HepG2 (cell line): ENCODE measurements around the gene NEK6. TPM values are rescaled to one million over a fixed set of nuclear protein-coding genes. Genes with fewer than 3 reads are reported as not detected.
"Not testable (repeated sequence)": the region's sequence is repeated elsewhere in the genome, so short reads cannot be mapped to it uniquely, and the experiment has no call there.

Experiments used
- ATAC-seq: fragments of 200-7000 bp; cut with Tn5 transposase; 3 replicates; pipeline ENCODE4 v1.9.1; 2020; ENCODE audit warnings: mild to moderate bottlenecking, moderate library complexity
- BruUV-seq: library from RNA; stranded (reverse); fragments of 400-500 nt; replicated peaks from 2 replicates; lab custom pipeline; 2021; lab: Mats Ljungman, UMichigan
- CTCF ChIA-PET: fragments of 300-600 bp; formaldehyde crosslinking; extraction: SDS; loops from one replicate; lab custom pipeline; 2021; ENCODE audit warnings: low total read pairs, inconsistent platforms, low intra/inter-chr PET ratio; lab: Yijun Ruan, JAX
- POLR2A ChIA-PET: fragments of 350-600 bp; sonication (Branson Sonifier 250); formaldehyde crosslinking; loops from one replicate; lab custom pipeline; 2020; ENCODE audit warnings: antibody characterized with exemption, inconsistent platforms; lab: Yijun Ruan, JAX
- DNase-seq: peaks from one replicate; pipeline ENCODE4 v3.0.0-alpha.2; 2015; ENCODE audit warnings: low spot score
- FAIRE-seq: peaks from 3 replicates; lab custom pipeline; 2011; peaks lifted over from hg19 to GRCh38; lab: Jason Lieb, UNC
- H2AFZ ChIP-seq: one replicate; pipeline ENCODE4 v1.6.1; 2011; ENCODE audit warnings: low read length, inconsistent platforms
- H3K27ac ChIP-seq: fragments of 300-600 bp; 3 replicates; pipeline ENCODE4 v1.8.0; 2011; ENCODE audit warnings: mixed run types, mild to moderate bottlenecking, mixed read lengths, low read length, inconsistent platforms; ENCODE audit not compliant: insufficient read depth; ENCODE audit errors: extremely low read length
- H3K27me3 ChIP-seq, 2 experiments: fragments of 200-600 bp in 1 of 2; 2 replicates in 1 of 2; 3 replicates in 1 of 2; pipeline versions ENCODE4 v1.6.0 to v1.8.0; 2011; ENCODE audit warnings: low read length in 2 of 2, mild to moderate bottlenecking in 2 of 2, moderate library complexity in 2 of 2, inconsistent platforms in 1 of 2; ENCODE audit not compliant: insufficient read depth in 2 of 2, control insufficient read depth in 1 of 2
- H3K36me3 ChIP-seq, 2 experiments: fragments of 200-600 bp in 1 of 2; replicated peaks in 1 of 2; 2 replicates in 1 of 2; 3 replicates in 1 of 2; pipeline versions ENCODE4 v1.5.1 to v1.8.0; 2011; ENCODE audit warnings: low read length in 2 of 2, inconsistent platforms in 1 of 2; ENCODE audit not compliant: insufficient read depth in 2 of 2, control insufficient read depth in 1 of 2
- H3K4me1 ChIP-seq: 2 replicates; pipeline ENCODE4 v1.5.1; 2012; ENCODE audit warnings: low read length, inconsistent platforms; ENCODE audit not compliant: insufficient read depth
- H3K4me2 ChIP-seq: 2 replicates; pipeline ENCODE4 v1.6.0; 2011; ENCODE audit warnings: low read depth, low read length, inconsistent platforms
- H3K4me3 ChIP-seq, 3 experiments: fragments of 200-600 bp in 1 of 3; sonication (generic), shearing (Covaris generic) in 1 of 3; replicated peaks in 1 of 3; 2 replicates each; pipeline ENCODE4 v1.5.1; 2011 to 2016; ENCODE audit warnings: low read length in 3 of 3, inconsistent platforms in 2 of 3, low read depth in 2 of 3, mild to moderate bottlenecking in 2 of 3, control low read depth in 1 of 3, mixed read lengths in 1 of 3; ENCODE audit not compliant: insufficient read depth in 1 of 3
- H3K79me2 ChIP-seq: one replicate; pipeline ENCODE4 v1.6.1; 2011; ENCODE audit warnings: low read length, inconsistent platforms; ENCODE audit not compliant: insufficient read depth
- H3K9ac ChIP-seq: 2 replicates; pipeline ENCODE4 v1.6.0; 2011; ENCODE audit warnings: mild to moderate bottlenecking, low read depth, low read length, inconsistent platforms; ENCODE audit not compliant: insufficient read depth
- H3K9me3 ChIP-seq: 2 replicates; pipeline ENCODE4 v1.5.1; 2012; ENCODE audit warnings: mild to moderate bottlenecking, low read length
- H4K20me1 ChIP-seq: 2 replicates; pipeline ENCODE4 v1.6.0; 2011; ENCODE audit warnings: inconsistent platforms, mild to moderate bottlenecking, low read length, moderate library complexity; ENCODE audit not compliant: insufficient read depth
- ELF1 ChIP-seq: sonication (generic); formaldehyde crosslinking; IDR thresholded peaks from 2 replicates; pipeline ENCODE4 v1.4.0; 2020; ENCODE audit warnings: missing genetic modification reagents
- GZF1 ChIP-seq: sonication (generic); formaldehyde crosslinking; IDR thresholded peaks from 2 replicates; pipeline ENCODE4 v1.5.1; 2020; ENCODE audit warnings: mild to moderate bottlenecking, missing genetic modification reagents
- HOXA3 ChIP-seq: sonication (generic); formaldehyde crosslinking; IDR thresholded peaks from 2 replicates; pipeline ENCODE4 v1.5.0; 2020; ENCODE audit warnings: missing genetic modification reagents
- ZFX ChIP-seq: sonication (generic); formaldehyde crosslinking; IDR thresholded peaks from 2 replicates; pipeline ENCODE4 v1.4.0; 2020; ENCODE audit warnings: mild to moderate bottlenecking, low read depth, missing genetic modification reagents, moderate library complexity
- ZNF292 ChIP-seq: sonication (generic); formaldehyde crosslinking; IDR thresholded peaks from 2 replicates; pipeline ENCODE4 v1.8.1; 2022; ENCODE audit warnings: mild to moderate bottlenecking, low read depth, missing genetic modification reagents, borderline replicate concordance
- ZNF687 ChIP-seq: sonication (generic); formaldehyde crosslinking; IDR thresholded peaks from 2 replicates; pipeline ENCODE4 v1.5.1; 2020; ENCODE audit warnings: mild to moderate bottlenecking, missing genetic modification reagents, moderate library complexity
- WGBS: methylation state at CpG from one replicate; pipeline ENCODE4 v1.1.6; 2017; ENCODE audit warnings: low lambda C conversion rate; 5-methylcytosine and 5-hydroxymethylcytosine counted together
- in situ Hi-C: cut with HindIII; loops from 2 replicates; pipeline ENCODE4 v1.10.0; 2017; ENCODE audit warnings: low pct_unique_long_range_greater_than_20kb; ENCODE audit not compliant: extremely low pct_ligation_motif_present
- intact Hi-C: fragments of 100-400 bp; cut with micrococcal nuclease; formaldehyde crosslinking; loops from one replicate; pipeline ENCODE4 v1.10.0; 2022; ENCODE audit not compliant: unreplicated experiment
- polyA plus RNA-seq, 8 experiments: library from polyadenylated mRNA; depleted of rRNA in 3 of 8; stranded (reverse) in 7 of 8; unstranded in 1 of 8; fragments of >200 nt; fragmentation: Illumina TruSeq in 4 of 8; extraction: Trizol in 4 of 8; gene quantifications; 2 replicates each; pipeline versions ENCODE4 v1.2.1 to v1.2.3, GENCODE V29; 2011 to 2016; ENCODE audit warnings: low read depth in 4 of 8, missing spikeins in 1 of 8, mixed read lengths in 1 of 8; ENCODE audit not compliant: insufficient read depth in 1 of 8
- total RNA-seq, 5 experiments: library from RNA; depleted of rRNA; stranded (reverse); fragments of >200 nt; fragmentation: Illumina TruSeq; extraction: Trizol; gene quantifications; 2 replicates each; pipeline ENCODE4 v1.2.3, GENCODE V29; 2016; ENCODE audit warnings: low read depth in 1 of 5

Gene NEK6
- total and polyA plus RNA-seq, 2 of the 13 experiments (the other 11 are each of a cell fraction or from before 2014, with no cell fraction given) = 30.4 to 119 TPM

GRCh38 chr9:124242331-124243194 is 15.2 kb upstream of the NEK6 start (continued):
- TF ChIP-seq ZNF687 (CRISPR knock-in tag) (peak; percentile 58), GZF1 (CRISPR knock-in tag) (no peak), HOXA3 (0 out of 2 replicates have a peak, but pooled peaks have one; percentile 13), ZNF292 (CRISPR knock-in tag) (peak; percentile 15; the same call in 1 of the 2 replicates), ZFX (peak; percentile 33; the same call in 1 of the 2 replicates), ELF1 (CRISPR knock-in tag) (peak; percentile 11; the same call in 1 of the 2 replicates)

- H3K4me2 ChIP-seq, H3K27ac ChIP-seq, H3K4me3 ChIP-seq, H3K9me3 ChIP-seq, H3K9ac ChIP-seq, CTCF ChIA-PET, BruUV-seq, H3K79me2 ChIP-seq, ATAC-seq, in situ Hi-C loops, H3K27me3 ChIP-seq, H2AFZ ChIP-seq, H3K36me3 ChIP-seq, FAIRE-seq, DNase-seq, intact Hi-C loops, H4K20me1 ChIP-seq: not testable (repeated sequence)
- POLR2A ChIA-PET = interaction anchor here (1.1 kb wide), 1 partner anchor 12 kb away, joined by 5 read pairs; no protein-coding TSS in a partner anchor
- 70% methylated on average over 5 of the region's 5 CpGs for WGBS
- peaks cover 24% of the 10 kb centered on the region for H3K4me1 ChIP-seq
These were observed 10.4 kb upstream of the NEK6 start for GRCh38 chr9:124247393-124247792.
